CD4-positive, alpha-beta T cell treated with Interleukin-6 at 100 ng/mL for 8 hours (primary cell): ENCODE results near the gene KIAA0232.
"Not testable (repeated sequence)": the region's sequence is repeated elsewhere in the genome, so short reads cannot be mapped to it uniquely, and the experiment has no call there.

Experiments
- DNase-seq: peaks from one replicate; pipeline ENCODE4 v3.0.0-alpha.2; 2020; ENCODE audit warnings: mixed read lengths, low spot score

KIAA0232 gene

DNA sequence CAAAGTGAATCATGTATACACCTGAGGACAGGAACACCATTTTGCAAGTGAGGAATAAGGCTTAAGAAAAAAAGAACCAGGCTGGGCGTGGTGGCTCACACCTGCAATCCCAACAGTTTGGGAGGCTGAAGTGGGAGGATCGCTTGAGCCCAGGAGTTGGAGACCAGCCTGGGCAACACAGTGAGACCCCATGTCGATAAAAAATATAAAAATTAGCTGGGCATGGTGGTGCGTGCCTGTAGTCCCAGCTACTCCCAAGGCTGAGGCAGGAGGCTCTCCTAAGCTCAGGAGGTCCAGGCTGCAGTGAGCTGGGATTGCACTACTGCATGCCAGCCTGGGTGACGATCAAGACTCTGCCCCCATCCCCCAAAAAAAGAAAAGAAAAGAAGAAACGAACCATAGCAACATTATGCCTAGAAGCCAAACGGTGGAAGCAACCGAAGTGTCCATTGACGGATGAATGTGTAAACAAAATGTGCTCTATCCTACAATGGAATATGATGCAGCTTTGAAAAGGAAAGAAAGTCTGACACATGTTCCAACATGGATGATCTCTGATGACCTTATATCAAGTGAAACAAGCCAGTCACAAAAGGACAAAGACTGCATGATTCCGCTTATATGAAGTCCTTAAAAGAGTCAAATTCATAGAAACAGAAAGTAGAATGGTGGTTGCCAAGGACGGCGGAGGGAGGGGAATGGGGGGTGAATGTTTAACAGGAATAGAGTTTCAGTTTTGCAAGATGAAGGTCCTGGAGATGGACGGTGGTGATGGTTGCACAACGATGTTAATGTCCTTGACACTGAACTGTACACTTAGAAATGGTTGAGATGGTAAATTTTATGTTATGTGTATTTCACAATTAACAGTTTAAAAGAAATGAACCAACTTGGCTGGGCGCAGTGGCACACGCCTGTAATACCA is 8.6 kb upstream of the KIAA0232 start:
- no peak for DNase-seq

DNA sequence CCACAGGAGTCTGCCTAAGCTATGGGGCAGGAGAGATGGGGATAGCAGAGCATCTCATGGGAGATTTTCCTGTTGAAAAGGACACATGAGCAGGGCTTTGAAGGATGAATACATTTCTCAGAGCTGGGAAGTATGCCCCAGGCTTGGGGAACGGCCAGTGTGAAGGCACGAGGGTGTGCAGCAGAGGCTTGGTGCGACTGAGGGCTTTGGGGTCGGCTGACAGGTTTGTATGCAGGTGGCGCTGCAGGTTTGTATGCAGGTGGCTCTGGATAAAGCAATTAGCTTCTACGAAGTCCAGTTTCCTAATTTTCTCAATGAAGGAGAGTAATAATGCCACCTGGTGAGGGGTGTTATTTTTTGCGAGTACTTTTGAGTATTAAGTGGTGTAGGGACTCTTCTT is 6.8 kb upstream of the KIAA0232 start:
- no peak for DNase-seq

DNA sequence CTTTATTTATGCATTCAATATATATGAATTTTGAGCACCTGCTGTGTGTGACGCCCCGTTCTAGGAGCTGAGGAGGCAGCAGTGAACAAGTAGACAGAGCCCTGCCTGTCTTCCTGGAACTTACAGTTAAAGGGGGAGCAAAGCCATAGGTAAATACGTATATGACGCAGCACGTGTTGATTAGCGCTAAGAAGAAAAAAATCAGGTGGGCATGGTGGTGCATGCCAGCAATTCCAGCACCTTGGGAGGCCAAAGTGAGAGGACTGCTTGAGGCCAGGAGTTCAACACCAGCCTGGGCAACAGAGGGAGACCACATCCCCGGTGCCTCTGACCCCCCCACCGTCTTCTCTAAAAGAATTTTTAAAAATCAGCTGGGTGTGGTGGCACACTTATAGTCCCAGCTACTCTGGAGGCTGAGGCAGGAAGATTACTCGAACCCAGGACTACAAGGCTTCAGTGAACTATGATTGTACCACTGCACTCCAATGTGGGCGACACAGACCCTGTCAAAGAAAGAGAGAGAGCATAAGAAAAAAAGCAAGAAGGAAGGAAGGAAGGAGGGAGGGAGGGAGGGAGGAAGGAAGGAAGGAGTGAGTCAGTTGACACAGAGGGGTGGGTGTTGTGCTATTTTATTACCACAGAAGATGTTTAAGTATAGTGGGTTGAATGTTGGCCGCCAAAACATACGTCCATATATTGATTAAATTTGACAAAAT is 5.4 kb upstream of the KIAA0232 start:
- DNase-seq, result peak; percentile 21

DNA sequence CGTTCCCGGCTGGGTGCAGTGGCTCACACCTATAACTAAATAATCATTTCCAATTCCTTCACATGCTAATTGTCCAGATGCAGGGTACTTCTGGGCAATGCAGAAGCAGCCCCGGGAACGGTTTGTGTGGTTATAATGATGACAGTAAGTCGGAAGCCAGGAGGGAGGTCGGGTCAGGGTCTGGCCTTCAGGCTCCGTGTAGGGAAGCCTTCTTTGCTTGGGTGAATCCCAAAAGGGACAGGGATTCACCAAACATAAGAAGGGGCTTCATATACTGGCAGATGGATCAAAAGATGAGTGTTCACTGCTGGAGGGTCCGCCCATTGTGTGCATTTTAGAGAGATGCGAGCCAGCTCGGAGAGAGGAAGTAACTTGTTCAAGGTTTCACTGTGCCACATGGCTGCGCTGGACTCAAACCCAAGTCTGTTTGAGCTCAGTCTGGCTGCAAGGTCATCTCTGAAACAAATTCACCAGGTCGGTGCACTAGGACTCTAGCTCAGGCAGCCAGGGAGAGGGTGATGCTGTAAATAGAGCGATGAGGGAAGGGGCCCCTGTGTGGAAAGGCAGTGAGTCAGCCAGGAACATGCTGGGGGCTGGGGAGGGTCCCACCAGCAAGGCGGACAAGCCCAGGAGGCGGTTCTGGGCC is 4.8 kb upstream of the KIAA0232 start:
- DNase-seq, result no peak

DNA sequence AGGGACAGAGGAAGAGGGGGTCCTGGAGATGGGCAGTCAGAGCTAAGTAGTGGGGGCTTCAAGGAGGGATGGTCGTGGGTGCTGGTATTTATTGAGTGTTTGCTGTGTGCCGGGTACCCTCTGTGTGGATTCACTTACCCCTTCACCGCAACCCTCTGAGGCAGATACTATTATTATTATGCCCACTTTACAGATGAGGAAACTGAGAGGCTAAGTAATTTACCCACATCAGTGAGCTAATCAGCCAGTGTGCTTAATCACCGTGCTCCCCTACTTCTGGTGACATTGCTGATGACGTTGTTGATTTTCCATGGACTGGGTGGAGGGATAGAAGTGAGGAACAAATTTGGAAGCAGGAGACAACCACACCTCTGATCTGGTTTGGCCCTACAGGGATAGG is 4.1 kb upstream of the KIAA0232 start:
- DNase-seq, result no peak

DNA sequence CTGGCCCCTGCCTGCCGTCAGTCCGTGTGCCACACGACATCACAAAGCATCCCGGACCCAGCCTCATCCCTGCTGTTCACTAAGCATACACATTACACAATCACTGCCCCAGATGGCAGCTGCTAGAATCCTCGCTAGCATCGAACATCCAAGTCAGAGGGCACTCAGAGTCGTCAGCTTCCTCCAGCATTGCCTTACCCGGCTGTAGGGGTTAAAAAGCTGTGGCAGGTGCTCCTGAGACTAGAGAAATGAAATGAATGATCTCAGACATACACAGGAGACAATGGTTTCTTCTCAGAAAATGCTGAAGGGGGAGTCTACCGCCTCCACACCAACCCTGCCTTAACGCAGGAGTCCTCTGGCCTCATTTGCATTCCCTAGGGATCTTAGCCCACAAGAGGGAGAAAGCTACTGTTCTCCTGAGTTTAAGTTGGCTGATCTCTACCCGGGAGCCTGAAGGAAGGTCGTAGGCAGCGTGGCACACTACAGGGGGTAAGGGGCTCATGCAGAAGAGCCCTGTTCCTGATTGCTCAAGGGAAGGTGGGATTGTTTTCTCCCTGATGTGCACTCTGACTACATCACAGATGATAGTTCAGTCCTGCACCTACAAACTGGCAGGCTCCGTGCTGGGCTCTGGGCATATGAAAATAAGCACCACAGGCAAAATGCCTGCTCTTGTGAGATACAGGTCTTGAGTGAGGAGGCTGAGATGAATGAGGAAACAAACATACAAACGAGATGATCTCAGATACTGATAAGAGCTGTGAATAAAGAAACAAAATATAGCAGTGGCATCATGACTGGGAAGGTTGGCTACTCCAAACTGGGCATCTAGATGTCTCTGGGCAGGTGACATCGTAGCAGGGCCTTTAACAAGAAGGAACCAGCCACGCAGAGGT is 2.6 kb upstream of the KIAA0232 start:
- DNase-seq, result no peak

DNA sequence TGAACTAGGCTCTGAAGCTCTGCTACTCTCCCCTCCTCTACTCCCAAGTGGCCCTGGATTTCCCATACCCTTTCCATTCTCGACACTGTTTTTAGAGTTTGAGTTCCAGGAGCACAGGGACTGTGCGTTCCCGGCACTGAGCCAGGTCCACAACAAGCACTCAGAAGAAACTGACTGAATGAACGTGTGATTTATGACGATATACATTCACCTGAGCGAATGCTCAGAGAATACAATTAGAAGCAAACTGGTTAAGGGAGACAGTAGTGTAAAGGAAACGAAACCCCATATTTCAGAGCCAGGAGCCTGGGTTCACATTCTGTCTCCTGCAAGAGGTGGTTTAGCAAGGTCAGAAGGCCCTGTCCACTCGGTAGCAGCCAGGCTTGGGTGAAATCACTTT is 1.4 kb upstream of the KIAA0232 start:
- no peak for DNase-seq

DNA sequence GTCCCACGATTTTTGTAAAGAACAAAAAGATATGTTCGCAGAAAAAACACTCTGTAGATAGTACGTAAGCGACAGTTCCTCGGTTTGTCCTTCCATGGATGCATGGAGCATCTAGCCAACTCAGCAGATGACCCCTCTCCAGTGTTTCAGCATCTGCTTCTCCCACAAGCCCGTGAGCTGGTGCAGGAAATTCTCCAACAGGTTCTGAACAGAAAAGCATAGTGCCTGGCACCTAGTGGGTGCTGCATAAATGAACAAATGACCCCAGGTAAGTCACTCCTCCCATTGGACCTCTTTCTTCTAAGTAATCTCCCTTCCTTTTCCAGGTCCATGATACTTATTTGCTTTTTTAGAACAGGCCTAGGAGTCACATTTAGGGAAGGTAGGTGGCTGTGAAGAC is 966 bp upstream of the KIAA0232 start:
- DNase-seq, result no peak

DNA sequence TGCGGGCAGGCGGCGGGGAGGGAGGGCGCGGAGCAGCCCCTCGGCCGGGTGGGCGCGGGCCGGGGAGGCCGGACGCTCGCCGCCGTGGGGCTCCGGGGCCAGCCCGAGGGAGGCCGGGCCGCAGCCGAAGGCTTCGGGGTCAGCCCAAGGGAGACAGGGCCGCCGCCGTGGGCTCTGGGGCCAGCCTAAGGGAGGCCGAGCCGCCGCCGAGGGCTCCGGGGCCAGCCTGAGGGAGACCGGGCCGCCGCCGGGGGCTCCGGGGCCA is 251 bp downstream of the KIAA0232 start:
- DNase-seq, result no peak

DNA sequence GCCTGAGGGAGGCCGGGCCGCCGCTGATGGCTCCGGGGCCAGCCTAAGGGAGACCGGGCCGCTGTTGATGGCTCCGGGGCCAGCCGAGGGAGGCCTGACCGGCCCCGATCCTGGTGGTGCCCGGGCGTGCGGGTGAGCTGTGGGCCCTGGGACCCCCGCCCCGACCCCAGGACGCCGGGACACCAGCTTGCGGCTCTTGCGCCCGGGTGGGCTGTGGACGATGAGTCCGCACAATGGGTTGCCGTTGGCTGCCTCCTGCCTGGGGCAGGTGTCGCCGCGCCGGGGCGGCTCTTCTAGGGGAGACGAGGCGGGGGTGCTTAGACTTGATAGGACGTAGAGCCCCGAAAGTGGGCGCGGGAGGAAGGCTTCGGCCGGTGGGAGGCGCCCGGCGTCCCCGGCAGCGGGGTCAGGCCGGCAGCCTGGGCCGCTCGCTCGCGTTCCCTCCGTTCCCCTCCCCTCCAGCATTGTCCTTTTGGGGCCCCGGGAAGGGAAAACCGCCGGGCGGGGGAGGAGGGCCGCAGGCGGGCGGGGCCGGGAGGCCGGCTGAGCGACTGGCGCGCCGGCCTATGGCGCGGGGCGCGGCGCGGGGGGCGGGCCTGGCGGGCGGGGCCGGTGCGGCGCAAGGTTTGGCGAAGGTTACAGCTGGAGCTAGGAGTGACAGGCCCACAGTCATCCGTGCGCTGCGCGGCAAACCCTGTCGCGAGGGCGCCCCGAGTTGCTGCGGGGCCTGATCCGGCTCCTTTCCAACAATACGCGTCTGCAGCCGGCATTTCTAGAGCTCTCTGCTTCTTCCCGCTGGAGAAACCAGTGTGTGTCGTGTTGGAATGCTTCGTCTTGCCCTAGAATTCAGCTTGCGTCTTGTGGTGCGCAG is 819 bp downstream of the KIAA0232 start:
- DNase-seq, result peak; percentile 83

DNA sequence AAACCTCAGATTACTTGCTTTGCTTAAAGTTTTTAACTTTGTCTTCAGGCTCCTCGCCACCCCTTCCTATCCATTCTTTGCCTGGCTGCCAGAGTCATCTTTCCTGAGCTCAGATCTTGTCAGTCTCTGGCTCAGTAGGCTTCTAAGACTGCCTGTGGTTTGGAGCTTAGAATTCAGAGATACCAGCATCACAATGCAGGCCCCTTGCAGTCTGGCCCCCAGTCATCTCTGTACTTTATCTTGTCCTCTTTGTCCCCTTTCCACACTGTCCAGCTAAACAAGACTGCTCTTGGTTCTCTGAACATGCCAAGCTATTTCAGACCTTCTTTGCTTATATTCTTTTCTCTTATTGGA is 3.0 kb downstream of the KIAA0232 start:
- no peak for DNase-seq

DNA sequence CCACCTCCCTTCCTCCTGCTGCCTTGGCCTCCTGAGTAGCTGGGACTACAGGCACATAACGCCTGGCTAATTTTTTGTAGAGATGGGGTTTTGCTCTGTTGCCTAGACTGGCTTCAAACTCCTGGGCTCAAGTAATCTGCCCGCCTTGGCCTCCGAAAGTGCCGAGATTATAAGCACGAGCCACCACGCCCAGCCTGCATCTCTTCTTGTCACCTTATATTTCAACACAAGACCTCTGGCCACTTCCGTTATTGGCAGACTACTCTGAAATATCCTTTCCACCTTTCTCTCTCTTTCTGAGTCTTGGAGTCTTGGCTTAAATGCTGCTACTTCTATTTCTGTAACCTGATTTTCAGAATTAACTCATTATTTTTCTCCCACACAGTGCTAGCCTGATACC is 5.6 kb downstream of the KIAA0232 start:
- no peak for DNase-seq

DNA sequence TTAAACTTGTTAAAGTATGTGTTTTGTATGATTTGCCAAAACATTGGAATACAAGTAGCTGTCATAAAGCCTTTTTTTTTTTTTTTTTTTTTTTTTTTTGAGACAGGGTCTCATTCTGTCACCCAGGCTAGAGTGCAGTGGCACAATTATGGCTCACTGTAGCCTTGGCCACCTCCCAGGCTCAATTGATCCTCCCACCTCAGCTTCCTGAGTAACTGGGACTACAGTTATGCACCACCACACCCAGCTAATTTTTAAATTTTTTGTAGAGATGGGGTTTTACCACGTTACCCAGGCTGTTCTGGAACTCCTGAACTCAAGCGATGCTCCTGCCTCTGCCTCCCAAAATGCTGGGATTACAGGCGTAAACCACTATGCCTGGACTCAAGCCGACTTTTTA is 8.7 kb downstream of the KIAA0232 start:
- not testable (repeated sequence) for DNase-seq

DNA sequence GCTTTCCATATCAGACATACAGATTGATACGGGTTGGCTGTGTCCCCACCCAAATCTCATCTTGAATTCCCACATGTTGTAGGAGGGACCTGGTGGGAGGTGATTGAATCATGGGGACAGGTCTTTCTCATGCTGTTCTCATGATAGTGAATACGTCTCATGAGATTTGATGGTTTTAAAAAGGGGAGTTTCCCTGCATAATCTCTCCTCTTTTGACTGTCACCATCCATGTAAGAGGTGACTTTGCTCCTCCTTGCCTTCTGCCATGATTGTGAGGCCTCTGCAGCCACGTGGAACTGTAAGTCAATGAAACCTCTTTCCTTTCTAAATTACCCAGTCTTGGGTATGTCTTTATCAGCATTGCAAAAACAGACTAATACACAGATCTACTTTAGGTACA is 9.3 kb downstream of the KIAA0232 start:
- DNase-seq, result not testable (repeated sequence)

DNA sequence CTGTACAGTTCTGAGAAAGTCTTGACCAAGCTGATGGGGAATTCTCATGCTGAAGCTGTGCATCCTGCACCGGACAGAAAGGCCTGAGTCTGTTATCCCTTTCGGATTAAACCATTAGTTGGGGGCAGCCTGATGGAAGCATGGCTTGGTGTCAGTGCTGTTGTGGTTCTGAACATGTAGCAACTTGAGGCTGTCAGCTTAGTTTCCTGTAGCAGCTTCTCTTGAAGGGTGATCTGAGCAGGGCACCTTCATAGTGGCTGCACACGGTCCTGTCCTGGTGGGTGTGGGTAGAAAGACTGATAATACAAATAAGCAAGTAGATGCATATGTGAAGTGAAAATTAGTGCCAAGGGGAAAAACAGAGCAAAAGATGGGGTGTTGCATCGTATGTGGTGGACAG is 11.7 kb downstream of the KIAA0232 start:
- DNase-seq, result no peak

DNA sequence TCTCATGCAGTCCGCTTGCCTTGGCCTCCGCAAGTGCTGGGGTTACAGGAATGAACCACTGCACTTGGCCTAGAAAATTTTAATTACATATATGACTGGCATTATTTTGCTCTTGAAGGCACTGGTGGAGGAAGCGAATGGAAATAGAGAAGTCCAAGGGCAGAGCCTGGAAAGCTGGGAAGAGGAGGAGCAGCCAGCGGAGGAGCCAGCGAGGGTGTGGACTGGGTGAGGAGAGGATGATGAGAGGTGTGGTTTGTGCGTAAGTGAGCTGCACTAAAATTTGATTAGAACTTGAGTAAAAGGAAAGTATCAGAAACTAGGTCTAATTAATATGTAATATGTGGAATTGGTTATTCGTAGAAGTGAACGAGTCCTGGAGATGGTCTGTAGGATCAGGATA is 13.3 kb downstream of the KIAA0232 start:
- no peak for DNase-seq

DNA sequence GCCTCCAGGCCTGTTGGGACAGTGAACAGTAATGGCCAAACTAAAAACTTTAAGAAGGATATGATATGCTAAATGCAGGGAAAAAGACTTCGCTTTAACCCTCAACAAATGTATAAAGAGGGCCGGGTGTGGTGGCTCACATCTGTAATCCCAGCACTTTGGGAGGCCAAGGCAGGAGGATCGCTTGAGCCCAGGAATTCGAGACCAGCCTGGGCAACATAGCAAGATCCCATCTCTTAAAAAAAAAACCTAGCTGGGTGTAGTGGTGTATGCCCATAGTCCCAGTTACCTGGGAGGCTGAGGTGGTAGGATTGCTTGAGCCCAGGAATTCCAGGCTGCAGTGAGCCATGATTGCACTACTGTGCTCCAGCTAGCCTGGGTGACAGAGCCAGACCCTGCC is 14.8 kb downstream of the KIAA0232 start:
- DNase-seq, result not testable (repeated sequence)

DNA sequence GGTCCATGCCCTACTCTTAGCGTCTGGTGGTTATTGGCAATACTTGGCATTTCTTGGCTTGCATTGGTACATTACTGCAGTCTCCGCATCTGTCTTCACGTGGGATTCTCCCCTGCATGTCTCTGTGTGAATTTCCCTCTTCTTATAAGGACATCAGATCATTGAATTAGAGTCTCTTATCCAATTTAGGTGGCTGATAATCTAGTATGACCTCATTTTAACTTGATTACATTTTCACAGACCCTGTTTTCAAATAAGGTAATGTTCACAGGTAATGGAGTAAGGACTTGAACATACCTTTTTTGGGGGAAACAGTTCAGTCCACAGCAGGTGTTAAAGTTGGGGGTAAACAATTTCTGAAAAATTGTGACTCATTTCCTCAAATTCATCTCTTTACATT is 16.6 kb downstream of the KIAA0232 start:
- DNase-seq, result no peak

DNA sequence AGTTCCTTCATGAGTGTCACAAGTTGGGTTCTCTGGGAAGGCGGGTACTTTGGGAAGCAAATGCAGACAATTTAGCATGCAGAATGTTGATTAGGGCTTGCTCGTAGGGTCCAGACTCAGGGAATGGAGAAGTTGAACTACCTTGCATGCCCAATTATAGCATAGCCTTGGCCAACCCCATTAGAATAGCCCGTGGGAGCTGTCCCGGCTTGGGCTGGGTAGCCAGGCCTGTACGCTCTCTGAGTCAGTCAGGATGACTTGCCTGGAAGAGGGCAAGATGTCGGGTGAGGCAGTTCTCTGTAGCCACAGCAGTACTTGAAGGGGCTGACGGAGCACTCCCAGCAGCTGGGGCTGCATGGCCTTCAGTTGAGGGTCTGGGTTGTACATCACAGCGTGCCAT is 19.5 kb downstream of the KIAA0232 start:
- no peak for DNase-seq

DNA sequence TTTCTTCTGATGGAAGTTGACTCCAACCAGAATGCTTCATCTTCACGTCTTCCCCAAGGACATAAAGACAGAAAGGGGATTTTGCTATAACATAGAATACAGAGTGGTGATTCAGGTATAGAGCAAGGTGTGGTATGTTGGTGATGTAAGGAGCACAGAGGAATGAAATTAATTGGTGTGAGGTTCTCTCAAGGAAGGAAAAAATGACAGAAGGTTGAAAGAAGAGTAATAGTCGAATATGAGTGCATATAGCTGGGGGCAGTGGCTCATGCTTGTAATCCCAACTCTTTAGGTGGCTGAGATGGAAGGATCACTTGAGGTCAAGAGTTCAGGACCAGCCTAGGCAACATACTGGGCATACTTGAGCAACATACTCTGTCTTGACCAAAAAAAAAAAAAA is 20.1 kb downstream of the KIAA0232 start:
- no peak for DNase-seq

DNA sequence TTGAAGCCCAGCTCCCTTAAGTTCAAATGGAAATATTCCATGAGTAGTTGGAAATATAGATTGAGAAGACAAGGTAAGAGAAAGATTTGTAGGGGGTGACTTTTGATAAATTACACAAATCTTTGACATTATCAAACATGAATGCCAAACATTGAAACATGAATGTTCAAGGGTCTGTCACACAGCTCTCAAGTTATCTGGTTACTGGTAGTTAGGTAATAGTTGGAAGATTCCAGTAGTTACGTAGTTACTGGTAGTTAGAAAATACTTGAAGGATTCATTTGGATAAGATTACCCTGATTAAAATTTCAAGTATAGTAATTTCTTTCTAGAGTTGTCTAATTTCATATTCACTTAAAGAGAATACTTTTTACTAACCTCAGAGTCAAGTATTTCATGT is 20.7 kb downstream of the KIAA0232 start:
- no peak for DNase-seq
